ENCODE data around the gene DPP7.
A peak's percentile ranks its signal among the peaks of the same experiment; 100 is the strongest.

Gene DPP7

DNA sequence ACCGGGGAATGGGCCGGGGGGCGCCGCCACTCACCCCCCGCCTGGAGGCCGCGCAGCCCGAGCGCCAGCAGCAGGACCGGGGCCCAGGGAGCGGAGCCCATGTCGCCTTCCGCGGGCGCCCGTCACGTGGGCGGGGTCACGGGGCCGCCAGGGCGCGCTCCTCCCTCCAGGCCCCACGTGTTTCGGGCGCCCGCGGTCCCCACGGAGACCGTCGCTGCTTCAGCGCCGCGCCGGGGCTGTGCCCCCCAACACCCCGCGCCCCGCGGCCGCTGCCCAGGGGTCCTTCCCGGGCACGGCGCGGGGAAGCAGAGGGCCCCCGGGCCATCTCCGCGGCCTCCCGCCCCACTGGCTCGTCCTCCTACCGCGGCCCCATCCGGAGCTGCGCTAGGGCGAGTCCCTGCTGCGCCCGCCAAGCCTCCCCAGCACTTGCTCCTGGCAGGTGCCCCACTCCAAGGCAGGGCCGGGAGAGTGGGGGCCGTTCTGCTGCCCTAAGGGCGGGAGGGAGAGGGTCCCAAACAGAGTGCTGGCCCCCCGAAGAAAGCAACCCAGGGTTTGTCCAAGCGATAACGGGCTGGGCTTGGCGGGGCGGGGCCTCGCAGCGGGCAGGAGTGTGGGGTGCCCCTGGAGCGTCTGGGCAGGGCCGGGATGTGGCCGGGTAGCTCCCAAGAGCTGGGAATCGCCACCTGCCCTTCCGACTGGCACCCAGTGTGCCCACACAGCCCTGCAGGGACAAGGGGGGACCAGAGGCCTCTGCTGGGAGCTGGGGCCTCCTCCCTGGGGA, at the start of gene DPP7:
DPP7 (minus strand) TSS at position 121 of the 781 bp plus-strand sequence; CDS start at position 101, 20 bp downstream.
- H3K4me3 ChIP-seq (ENCODE audit: low read length), result peak within 1 kb of the TSS; percentile 57
- DNase-seq (ENCODE audit: low read depth), result peak; percentile 40
- TF ChIP-seq, protein P1, sequence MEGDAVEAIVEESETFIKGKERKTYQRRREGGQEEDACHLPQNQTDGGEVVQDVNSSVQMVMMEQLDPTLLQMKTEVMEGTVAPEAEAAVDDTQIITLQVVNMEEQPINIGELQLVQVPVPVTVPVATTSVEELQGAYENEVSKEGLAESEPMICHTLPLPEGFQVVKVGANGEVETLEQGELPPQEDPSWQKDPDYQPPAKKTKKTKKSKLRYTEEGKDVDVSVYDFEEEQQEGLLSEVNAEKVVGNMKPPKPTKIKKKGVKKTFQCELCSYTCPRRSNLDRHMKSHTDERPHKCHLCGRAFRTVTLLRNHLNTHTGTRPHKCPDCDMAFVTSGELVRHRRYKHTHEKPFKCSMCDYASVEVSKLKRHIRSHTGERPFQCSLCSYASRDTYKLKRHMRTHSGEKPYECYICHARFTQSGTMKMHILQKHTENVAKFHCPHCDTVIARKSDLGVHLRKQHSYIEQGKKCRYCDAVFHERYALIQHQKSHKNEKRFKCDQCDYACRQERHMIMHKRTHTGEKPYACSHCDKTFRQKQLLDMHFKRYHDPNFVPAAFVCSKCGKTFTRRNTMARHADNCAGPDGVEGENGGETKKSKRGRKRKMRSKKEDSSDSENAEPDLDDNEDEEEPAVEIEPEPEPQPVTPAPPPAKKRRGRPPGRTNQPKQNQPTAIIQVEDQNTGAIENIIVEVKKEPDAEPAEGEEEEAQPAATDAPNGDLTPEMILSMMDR (conservative IDR thresholded peaks at IDR 0.05; ENCODE audit: low read length), result no peak

DNA sequence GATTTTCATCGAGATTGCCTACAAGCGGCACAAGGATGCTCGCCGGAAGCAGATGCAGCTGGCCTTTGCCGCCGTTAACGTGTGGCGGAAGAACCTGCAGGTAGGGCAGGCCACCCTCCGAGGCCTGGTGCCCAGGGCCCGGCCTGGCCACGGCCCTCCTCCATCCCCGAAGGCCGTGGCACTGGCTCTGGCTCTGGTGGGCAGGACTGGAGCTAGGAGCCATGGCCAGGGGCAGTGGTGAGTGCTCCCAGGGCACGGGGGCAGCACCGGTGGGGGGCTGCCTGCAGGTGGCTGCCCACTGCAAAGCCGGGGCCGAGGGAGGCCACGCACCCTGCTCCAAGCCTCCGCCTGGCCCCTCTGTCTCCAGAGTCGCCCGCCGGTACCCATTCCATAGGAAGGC, 49.3 kb upstream of the DPP7 start:
- TF ChIP-seq, protein P1 (conservative IDR thresholded peaks at IDR 0.05; ENCODE audit: low read length), result no peak
- H3K4me3 ChIP-seq (ENCODE audit: low read length), result no peak overlapping the region
- no peak for DNase-seq (ENCODE audit: low read depth)

DNA sequence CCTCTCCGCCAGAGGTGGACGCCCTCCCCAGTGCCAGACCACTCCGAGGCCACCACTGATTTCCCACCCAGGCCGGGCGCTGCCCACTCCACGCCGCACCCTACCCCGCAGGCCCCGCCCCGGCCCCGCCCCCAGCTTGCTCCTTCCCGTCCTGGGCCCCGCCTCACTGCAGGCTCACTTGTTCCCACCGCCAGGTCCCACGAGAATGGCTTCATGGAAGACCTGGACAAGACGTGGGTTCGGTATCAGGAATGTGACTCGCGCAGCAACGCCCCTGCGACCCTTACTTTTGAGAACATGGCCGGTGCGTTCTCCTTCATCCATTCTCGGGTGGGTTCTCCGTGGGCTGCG, 48.8 kb upstream of the DPP7 start:
- TF ChIP-seq, protein P1 (conservative IDR thresholded peaks at IDR 0.05; ENCODE audit: low read length), result no peak
- no peak for DNase-seq (ENCODE audit: low read depth)
- H3K4me3 ChIP-seq (ENCODE audit: low read length), result 0 out of 2 replicates have a peak overlapping the region, but pooled peaks have one; percentile 17

DNA sequence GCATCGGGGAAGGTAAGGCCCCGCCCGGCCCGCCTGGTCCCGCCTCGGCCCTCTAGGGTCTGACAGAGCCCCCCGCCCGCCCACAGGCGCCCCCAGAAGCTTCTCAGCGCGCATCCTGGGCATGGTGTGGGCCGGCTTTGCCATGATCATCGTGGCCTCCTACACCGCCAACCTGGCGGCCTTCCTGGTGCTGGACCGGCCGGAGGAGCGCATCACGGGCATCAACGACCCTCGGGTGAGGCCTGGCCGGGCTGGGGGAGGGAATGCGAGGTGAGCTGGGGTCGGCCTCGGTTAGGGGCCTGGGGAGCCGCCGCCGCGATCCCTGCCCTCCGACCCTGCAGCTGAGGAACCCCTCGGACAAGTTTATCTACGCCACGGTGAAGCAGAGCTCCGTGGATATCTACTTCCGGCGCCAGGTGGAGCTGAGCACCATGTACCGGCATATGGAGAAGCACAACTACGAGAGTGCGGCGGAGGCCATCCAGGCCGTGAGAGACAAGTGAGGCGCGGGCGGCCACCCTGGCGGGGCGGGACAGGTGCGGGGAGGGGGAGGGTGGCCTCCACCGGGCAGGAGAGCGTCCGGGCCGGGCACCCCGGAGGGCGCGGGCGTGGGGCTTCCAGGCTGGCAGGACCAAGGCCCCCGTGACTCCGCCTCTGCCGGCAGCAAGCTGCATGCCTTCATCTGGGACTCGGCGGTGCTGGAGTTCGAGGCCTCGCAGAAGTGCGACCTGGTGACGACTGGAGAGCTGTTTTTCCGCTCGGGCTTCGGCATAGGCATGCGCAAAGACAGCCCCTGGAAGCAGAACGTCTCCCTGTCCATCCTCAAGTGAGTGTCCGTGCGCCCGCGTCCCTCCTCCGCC, 48.2 kb upstream of the DPP7 start:
- DNase-seq (ENCODE audit: low read depth), result no peak
- 0 out of 2 replicates have a peak overlapping the region, but pooled peaks have one; percentile 17 for H3K4me3 ChIP-seq (ENCODE audit: low read length)
- TF ChIP-seq, protein P1 (conservative IDR thresholded peaks at IDR 0.05; ENCODE audit: low read length), result no peak

DNA sequence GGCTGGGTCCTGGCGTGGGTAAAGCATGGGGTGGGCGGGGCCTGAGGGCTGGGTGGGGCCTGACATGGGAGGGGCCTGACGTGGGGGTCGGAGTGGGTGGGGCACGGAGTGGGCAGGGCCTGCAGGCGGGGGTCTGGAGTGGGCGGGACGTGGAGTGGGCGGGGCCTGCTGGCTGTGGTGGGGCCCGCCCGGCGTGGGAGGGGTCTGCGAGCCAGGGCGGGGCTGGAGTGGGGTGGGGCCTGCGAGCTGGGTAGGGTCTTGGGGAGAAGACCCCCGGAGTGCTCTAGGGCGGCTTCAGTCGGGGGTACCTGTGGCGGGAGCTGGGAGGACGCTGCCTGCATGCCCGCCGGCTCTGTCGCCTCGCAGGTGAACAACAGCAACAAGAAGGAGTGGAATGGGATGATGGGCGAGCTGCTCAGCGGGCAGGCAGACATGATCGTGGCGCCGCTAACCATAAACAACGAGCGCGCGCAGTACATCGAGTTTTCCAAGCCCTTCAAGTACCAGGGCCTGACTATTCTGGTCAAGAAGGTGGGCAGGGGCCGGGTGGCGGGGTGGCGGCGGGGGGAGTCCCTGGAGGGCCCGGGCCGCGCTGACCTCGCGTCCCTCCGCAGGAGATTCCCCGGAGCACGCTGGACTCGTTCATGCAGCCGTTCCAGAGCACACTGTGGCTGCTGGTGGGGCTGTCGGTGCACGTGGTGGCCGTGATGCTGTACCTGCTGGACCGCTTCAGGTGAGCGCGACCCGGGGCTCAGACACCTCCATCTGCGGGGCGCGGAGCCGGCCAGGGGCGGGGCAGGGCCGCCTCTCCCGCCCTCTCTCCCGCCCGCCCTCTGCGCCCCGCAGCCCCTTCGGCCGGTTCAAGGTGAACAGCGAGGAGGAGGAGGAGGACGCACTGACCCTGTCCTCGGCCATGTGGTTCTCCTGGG, 47.3 kb upstream of the DPP7 start:
- no peak for DNase-seq (ENCODE audit: low read depth)
- TF ChIP-seq, protein P1 (conservative IDR thresholded peaks at IDR 0.05; ENCODE audit: low read length), result no peak
- no peak overlapping the region for H3K4me3 ChIP-seq (ENCODE audit: low read length)

DNA sequence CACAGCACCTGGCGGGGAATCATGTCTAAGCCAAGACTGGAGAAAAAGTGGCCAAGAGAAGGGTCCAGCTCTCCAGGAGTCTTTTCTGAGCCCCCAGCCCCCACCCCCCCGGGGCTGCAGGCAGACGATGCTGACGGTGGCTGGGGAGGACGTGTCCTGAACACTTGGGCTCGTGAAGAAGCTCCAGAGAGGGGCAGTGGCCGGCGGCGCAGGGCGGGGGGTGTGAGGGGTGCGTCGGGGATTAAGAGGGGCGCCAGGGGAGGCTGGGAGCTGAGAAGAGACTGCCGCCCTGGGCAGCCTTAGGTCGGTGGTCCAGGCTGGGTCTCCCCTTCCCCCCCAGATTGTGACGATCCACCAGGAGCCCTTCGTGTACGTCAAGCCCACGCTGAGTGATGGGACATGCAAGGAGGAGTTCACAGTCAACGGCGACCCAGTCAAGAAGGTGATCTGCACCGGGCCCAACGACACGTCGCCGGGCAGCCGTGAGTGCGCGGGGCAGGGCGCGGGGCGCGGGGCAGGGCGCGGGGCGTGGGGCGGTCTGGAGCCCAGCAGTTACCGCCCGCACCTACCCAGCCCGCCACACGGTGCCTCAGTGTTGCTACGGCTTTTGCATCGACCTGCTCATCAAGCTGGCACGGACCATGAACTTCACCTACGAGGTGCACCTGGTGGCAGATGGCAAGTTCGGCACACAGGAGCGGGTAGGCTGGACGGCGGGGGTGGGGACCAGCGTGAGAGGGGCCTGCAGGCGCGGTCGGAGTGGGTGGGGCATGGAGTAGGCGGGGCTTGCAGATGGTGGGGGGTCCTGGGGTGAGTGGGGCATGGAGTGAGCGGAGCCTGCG, 46.4 kb upstream of the DPP7 start:
- DNase-seq (ENCODE audit: low read depth), result no peak
- TF ChIP-seq, protein P1 (conservative IDR thresholded peaks at IDR 0.05; ENCODE audit: low read length), result no peak
- no peak overlapping the region for H3K4me3 ChIP-seq (ENCODE audit: low read length)

Data from AG10803 (cell line).